Keratinocyte (primary cell): Measurements from ENCODE around the gene RTN4IP1.

Experiments
- EZH2 ChIP-seq: IDR thresholded peaks from one replicate; pipeline ENCODE4 v1.6.1; 2012; ENCODE audit warnings: inconsistent platforms, mild to moderate bottlenecking, low read length, moderate library complexity
- TF ChIP-seq, protein P1 (sequence below), 3 experiments: IDR thresholded peaks in 1 of 3; conservative IDR thresholded peaks in 1 of 3; optimal IDR thresholded peaks in 1 of 3; 2 replicates in 2 of 3; 3 replicates in 1 of 3; pipeline versions ENCODE3 to v1.5.1; 2011; ENCODE audit warnings: low read length in 3 of 3, mild to moderate bottlenecking in 3 of 3, moderate library complexity in 2 of 3, control low read depth in 1 of 3, inconsistent platforms in 1 of 3; ENCODE audit not compliant: insufficient read depth in 2 of 3; ENCODE audit errors: extremely low read depth in 1 of 3

DNA sequence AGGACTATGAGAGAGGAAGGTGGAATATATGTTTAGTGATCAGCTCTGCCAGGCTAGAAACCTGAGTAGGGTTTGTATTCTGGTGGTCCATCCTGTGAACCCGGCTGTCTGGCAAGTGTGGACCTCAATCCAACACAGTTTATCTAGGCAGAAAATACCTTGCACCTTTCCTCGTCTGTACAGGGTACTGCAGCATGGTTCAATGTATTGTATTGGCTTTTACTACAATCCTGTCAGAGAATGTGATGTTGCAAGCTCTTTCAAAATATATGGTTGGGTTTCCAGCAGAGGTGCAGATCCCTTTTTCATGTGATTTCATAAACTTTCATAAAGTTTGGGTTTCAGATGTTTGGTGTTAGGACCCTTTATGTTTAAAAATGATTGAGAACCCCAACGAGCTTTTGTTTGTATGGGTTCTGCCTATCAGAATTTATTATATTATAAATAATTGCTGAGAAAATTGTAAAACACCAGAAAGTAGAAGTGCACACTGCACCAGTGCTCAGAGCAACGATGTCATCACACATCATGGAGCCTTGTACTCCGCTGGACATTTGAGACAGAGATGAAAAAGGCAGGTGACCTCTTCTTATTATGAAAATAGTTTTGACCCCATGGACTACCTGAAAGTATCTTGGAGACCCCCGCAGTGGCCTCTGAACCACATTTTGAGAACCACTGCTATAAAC lies 106.6 kb downstream of the RTN4IP1 start:
- TF ChIP-seq, protein P1, sequence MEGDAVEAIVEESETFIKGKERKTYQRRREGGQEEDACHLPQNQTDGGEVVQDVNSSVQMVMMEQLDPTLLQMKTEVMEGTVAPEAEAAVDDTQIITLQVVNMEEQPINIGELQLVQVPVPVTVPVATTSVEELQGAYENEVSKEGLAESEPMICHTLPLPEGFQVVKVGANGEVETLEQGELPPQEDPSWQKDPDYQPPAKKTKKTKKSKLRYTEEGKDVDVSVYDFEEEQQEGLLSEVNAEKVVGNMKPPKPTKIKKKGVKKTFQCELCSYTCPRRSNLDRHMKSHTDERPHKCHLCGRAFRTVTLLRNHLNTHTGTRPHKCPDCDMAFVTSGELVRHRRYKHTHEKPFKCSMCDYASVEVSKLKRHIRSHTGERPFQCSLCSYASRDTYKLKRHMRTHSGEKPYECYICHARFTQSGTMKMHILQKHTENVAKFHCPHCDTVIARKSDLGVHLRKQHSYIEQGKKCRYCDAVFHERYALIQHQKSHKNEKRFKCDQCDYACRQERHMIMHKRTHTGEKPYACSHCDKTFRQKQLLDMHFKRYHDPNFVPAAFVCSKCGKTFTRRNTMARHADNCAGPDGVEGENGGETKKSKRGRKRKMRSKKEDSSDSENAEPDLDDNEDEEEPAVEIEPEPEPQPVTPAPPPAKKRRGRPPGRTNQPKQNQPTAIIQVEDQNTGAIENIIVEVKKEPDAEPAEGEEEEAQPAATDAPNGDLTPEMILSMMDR (optimal IDR thresholded peaks at IDR 0.05 in 1 of 3, IDR thresholded peaks at IDR 0.05 in 1 of 3, conservative IDR thresholded peaks at IDR 0.05 in 1 of 3; ENCODE audit: extremely low read depth in 1 of 3, insufficient read depth in 2 of 3, low read length in 3 of 3): no peak
- TF ChIP-seq EZH2: no peak
